Right lobe of liver (tissue), 6 donors: ENCODE data around the gene TLN1. TPM values are rescaled to one million over a fixed set of nuclear protein-coding genes. Genes with fewer than 3 reads are reported as not detected.

Experiments
- ATAC-seq, 4 donors: fragments of 200-7000 bp; cut with Tn5 transposase; one replicate each; pipeline ENCODE4 v1.9.1; 2020; ENCODE audit warnings: mild to moderate bottlenecking in 4 of 4, moderate library complexity in 4 of 4
- DNase-seq, 3 donors: peaks; one replicate each; pipeline ENCODE4 v3.0.0-alpha.2; 2020
- H3K27ac ChIP-seq, 3 donors: fragments of 200-600 bp; one replicate each; pipeline ENCODE4 v1.8.0; 2022
- H3K27me3 ChIP-seq, 2 donors: fragments of 200-600 bp; one replicate each; pipeline ENCODE4 v1.8.0; 2022
- H3K36me3 ChIP-seq, 4 donors: fragments of 200-600 bp; sonication (generic) in 1 of 4; one replicate each; pipeline versions ENCODE4 v1.5.1 to v1.8.0; 2017 to 2022; ENCODE audit warnings: control low read depth in 1 of 4
- H3K4me1 ChIP-seq, 4 donors: fragments of 200-600 bp; sonication (generic) in 1 of 4; one replicate each; pipeline versions ENCODE4 v1.5.1 to v1.8.0; 2017 to 2022; ENCODE audit warnings: control low read depth in 1 of 4
- H3K4me3 ChIP-seq, 3 donors: fragments of 200-600 bp; one replicate each; pipeline ENCODE4 v1.8.0; 2022
- H3K9me3 ChIP-seq, 4 donors: fragments of 200-600 bp; sonication (generic) in 1 of 4; one replicate each; pipeline versions ENCODE4 v1.5.1 to v1.8.0; 2017 to 2022; ENCODE audit warnings: control low read depth in 1 of 4
- POLR2A ChIP-seq: fragments of 450-650 bp; IDR thresholded peaks from one replicate; pipeline ENCODE4 v1.6.1; 2017; ENCODE audit warnings: antibody characterized with exemption, mild to moderate bottlenecking
- WGBS: methylation state at CpG from one replicate; pipeline ENCODE4 v1.1.6; 2018; ENCODE audit warnings: low coverage, low lambda C conversion rate; ENCODE audit not compliant: insufficient coverage; ENCODE audit errors: missing lambda C conversion rate; 5-methylcytosine and 5-hydroxymethylcytosine counted together
- intact Hi-C, 2 donors: fragments of 100-400 bp; cut with DNase I; formaldehyde crosslinking; loops; one replicate each; pipeline versions ENCODE4 v1.11.2 to v1.14.1; 2022
- total RNA-seq, 6 experiments: library from RNA; depleted of rRNA in 2 of 6; stranded (reverse); fragments of >200 nt in 2 of 6; fragmentation: NEBNext Ultra II Directional in 3 of 6; extraction: Animal tissue kit (Norgen Biotek cat#: 25700) in 3 of 6; gene quantifications; one replicate each; pipeline versions ENCODE4 v1.1.0 to v1.2.4, GENCODE V29; 2016 to 2023
- TF ChIP-seq, protein P1 (sequence below), 4 donors: fragments of 200-600 bp in 3 of 4; fragments of 450-650 bp in 1 of 4; IDR thresholded peaks; one replicate each; pipeline versions ENCODE4 v1.5.1 to v1.8.0; 2016 to 2022; ENCODE audit warnings: antibody characterized with exemption in 4 of 4, mild to moderate bottlenecking in 2 of 4
- donor health status: DM: no; HTN: yes; CAD: no.
- donor health status: DM: no; HTN: no; CAD: no.
- donor health status: DM: no; HTN: no; CAD: no.
- donor health status: DM: no; HTN: yes; CAD: no.
- donor health status: DM: no; HTN: yes; CAD: no.

Gene TLN1
- total RNA-seq, 6 experiments from 2014 or later: 103 to 168 (median 128) TPM

DNA sequence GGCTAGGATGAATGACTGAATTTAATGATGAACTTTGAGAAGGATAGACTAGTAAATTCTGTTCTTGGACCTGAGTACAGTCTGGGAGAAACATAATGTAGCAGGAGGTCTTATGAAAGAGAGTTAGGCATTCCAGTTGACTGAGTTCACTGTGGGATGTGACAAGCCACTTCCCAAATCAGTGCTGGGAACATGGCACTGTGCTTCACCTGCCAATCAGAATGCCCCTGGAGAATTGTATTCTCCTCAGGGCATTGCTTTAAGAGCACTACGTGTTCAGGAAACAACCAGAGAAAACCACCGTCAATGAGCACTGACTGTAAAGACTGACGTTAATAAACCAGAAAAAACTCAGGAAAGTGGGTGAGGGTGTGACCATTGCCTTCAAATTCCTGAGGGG is 72.7 kb downstream of the TLN1 start:
- 80% methylated on average over 3 of the region's 3 CpGs for WGBS
- Histone ChIP-seq H3K36me3 (no peaks in the 10 kb centered on the region), H3K27me3 (no peaks in the 10 kb centered on the region), H3K4me3 (peak overlapping the region in 1 of 3 donors; percentile 85), H3K4me1 (peaks cover 0 to 21% (median 3%) of the 10 kb centered on the region in 4 donors), H3K9me3 (no peaks in the 10 kb centered on the region), H3K27ac (peak overlapping the region in 2 of 3 donors; percentile 95 to 96)
- ATAC-seq: no peak
- intact Hi-C loops: no loop called here
- no peak for DNase-seq
- TF ChIP-seq, protein P1, sequence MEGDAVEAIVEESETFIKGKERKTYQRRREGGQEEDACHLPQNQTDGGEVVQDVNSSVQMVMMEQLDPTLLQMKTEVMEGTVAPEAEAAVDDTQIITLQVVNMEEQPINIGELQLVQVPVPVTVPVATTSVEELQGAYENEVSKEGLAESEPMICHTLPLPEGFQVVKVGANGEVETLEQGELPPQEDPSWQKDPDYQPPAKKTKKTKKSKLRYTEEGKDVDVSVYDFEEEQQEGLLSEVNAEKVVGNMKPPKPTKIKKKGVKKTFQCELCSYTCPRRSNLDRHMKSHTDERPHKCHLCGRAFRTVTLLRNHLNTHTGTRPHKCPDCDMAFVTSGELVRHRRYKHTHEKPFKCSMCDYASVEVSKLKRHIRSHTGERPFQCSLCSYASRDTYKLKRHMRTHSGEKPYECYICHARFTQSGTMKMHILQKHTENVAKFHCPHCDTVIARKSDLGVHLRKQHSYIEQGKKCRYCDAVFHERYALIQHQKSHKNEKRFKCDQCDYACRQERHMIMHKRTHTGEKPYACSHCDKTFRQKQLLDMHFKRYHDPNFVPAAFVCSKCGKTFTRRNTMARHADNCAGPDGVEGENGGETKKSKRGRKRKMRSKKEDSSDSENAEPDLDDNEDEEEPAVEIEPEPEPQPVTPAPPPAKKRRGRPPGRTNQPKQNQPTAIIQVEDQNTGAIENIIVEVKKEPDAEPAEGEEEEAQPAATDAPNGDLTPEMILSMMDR (IDR thresholded peaks at IDR 0.05): no peak
- no peak for TF ChIP-seq POLR2A

DNA sequence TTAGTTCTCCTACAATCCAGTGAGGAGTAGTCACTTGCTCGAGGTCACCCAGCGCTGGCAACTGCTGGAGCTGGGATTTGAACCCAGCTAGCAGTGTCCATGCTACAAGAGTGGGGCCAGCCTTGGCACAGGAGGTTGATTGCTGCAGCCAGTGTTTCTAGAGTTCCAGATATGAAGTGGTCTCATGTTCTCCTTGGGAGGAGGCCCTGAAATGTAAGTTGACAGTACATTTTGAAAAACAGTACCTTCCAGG is 73.1 kb downstream of the TLN1 start:
- peak overlapping the region; percentile 92 to 96 (median 95) for H3K27ac ChIP-seq
- ATAC-seq: peak in 3 of 4 donors; percentile 4 to 11 (median 8)
- 0% methylated on average over 2 of the region's 2 CpGs for WGBS

DNA sequence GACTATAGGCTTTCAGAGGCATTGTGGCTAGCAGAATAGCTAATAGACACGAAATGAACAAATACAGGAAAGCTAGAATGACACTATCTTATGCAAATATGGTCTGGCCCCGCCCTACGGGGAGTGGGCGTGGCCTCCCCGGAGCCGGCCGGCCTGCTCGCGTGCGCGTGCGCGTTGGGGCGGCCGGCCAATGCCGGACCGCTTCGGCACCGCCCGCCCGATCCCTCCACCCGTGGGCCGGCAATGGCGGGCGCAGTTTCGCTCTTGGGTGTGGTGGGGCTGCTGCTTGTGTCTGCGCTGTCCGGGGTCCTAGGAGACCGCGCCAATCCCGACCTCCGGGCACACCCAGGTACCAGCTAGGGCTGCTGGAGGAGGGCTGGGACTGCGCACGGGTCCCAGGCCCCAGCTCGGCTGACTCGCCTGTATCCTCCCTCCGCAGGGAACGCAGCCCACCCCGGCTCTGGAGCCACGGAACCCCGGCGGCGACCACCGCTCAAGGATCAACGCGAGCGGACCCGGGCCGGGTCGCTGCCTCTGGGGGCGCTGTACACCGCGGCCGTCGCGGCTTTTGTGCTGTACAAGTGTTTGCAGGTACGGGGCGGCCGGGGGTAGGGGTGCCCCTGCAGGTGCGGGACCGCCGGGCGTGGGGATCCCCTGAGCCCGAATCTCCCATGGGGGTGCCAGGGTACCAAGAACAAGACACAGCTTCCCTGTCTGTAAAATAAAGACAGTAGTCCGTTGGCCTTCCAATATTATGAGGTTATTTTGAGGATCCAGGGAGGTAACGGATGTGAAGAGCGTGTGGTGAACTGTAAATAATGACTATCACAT is 73.6 kb downstream of the TLN1 start, which contains the start of gene CCDC107:
Gene CCDC107 (plus strand): TSS at position 156 of the 831 bp plus-strand sequence. CDS start 88 bp downstream, at position 244.
- H3K36me3 ChIP-seq: no peaks in the 10 kb centered on the region
- ATAC-seq: peak; percentile 74 to 86 (median 80)
- peak within 1 kb of the TSS; percentile 85 to 90 (median 87) for H3K4me3 ChIP-seq
- H3K9me3 ChIP-seq: no peaks in the 10 kb centered on the region
- intact Hi-C loops: no loop called here
- peak within 1 kb of the TSS; percentile 92 to 96 (median 95) for H3K27ac ChIP-seq
- DNase-seq: peak; percentile 89 to 91 (median 90)
- TF ChIP-seq, protein P1 (IDR thresholded peaks at IDR 0.05): peak; percentile 51 to 64 (median 57)
- TF ChIP-seq POLR2A: peak; percentile 96
- 1% methylated on average over 19 of the region's 67 CpGs for WGBS
- H3K4me1 ChIP-seq: peaks cover 0 to 21% (median 3%) of the 10 kb centered on the region in 4 donors
- H3K27me3 ChIP-seq: no peaks in the 10 kb centered on the region

More for the DNA sequence above, 73.1 kb downstream of the TLN1 start:
- no peaks in the 10 kb centered on the region for H3K27me3 ChIP-seq
- intact Hi-C loops: no loop called here
- TF ChIP-seq, protein P1 (IDR thresholded peaks at IDR 0.05): no peak
- no peak for TF ChIP-seq POLR2A
- no peaks in the 10 kb centered on the region for H3K9me3 ChIP-seq
- H3K36me3 ChIP-seq: no peaks in the 10 kb centered on the region
- H3K4me3 ChIP-seq: peak overlapping the region; percentile 85 to 90 (median 87)
- peaks cover 0 to 21% (median 3%) of the 10 kb centered on the region in 4 donors for H3K4me1 ChIP-seq
- peak in 1 of 3 donors; percentile 50 for DNase-seq

DNA sequence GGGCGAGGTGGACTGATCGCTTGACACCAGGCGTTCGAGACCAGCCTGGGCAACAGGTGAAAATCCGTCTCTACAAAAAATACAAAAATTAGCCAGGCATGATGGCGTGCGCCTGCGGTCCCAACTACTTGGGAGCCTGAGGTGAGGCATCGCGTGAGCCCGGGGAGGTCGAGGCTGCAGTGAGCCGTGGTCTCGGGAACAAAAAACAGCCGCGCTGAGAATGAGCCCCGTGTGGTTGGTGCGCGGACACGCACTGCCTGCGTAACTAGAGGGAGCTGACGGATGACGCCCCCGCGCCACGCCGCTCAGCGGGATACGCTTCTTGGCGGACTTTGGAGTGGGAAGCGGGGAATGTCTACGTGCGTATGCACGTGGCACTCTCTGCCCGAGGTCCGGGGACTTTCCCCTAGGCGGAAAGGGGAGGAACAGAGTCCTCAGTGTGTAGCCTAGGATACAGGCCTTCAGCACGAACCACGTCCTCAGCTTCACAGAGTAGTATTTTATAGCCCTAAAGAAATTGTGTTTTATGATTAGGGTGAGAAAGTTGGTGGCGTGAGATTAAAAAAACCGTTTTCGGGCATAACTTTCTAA is 74.4 kb downstream of the TLN1 start, which contains the start of gene RMRP:
Gene RMRP (minus strand): TSS at position 474 of the 591 bp plus-strand sequence.
- TF ChIP-seq POLR2A: peak; percentile 80
- TF ChIP-seq, protein P1 (IDR thresholded peaks at IDR 0.05): peak; percentile 16 to 51 (median 34)
- ATAC-seq: peak; percentile 89 to 96 (median 94)
- 0% methylated on average over 25 of the region's 42 CpGs for WGBS
- peak; percentile 98 to 99 (median 99) for DNase-seq
- peak within 1 kb of the TSS; percentile 85 to 90 (median 87) for H3K4me3 ChIP-seq
- peak within 1 kb of the TSS; percentile 92 to 96 (median 95) for H3K27ac ChIP-seq
- H3K27me3 ChIP-seq: no peaks in the 10 kb centered on the region
- H3K36me3 ChIP-seq: no peaks in the 10 kb centered on the region
- H3K9me3 ChIP-seq: no peaks in the 10 kb centered on the region
- H3K4me1 ChIP-seq: peaks cover 0 to 23% (median 3%) of the 10 kb centered on the region in 4 donors
- intact Hi-C loops: no loop called here
